Measurements from ENCODE around the gene AP1G2.

AP1G2 gene

DNA sequence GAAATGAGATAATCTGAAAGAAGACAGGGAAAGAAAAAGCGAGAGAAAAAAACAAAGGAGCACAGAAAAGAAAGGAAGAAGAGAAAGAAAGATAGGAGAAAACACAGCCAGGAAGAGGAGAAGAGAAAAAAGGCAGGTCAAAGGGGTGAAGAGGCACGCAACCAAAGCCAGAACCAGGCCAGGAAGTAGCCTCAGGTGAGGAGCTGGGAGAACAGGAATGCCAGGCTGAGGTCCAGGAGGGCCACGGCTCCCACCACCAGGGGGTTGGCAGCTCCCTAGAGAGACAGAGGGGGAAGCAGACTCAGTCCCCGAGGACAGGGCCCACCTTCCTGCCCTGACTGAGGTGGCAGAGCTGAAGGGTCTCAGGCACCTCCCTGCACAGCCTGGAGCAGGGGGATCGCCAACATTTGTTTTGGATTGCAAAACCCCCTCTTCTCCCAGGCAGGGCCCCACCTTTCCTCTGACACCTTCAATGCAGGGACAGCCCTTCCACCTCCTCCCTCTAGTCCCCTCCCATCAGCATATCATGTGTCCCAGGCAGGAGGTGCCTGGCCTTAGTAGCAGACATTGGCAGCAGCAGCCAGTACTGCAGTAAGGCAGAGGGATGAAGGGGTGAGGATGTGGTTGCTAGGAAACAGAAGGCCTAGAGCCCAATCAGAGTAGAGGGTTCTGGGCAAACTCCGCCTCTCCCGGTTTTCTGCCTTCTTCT is 2.0 kb upstream of the AP1G2 start:
- no peak for DNase-seq

GRCh38 chr14:23568600-23569331 is 1.2 kb upstream of the AP1G2 start:
- no peak for DNase-seq

DNA sequence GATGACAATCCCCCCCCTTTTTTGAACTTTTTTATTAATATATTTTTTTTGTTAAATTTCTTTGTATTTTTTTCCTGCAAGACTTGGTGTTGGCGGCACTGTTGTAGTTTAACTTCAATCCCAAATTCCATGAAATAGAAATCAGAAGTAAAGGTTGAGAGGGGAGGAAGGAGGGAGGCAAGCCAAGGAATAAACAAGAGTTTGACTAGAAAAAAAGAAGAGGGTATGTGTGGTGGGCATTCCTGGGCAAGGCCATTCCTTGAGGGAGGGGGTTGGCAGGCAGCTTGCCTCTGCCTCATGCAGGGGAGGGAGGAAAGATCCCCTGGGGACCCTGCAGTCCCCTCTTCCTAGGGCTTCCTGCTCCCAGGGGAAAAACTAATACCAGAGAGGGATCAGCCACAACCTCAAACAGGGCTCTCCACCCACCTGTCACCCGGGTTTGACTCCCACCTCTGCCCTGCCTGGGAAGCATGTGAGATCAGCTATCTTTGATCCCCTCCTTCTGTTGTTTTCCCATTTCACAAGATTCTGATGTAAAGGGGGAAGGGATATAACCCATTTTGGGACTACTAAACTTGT is 519 bp upstream of the AP1G2 start:
- no peak for DNase-seq

DNA sequence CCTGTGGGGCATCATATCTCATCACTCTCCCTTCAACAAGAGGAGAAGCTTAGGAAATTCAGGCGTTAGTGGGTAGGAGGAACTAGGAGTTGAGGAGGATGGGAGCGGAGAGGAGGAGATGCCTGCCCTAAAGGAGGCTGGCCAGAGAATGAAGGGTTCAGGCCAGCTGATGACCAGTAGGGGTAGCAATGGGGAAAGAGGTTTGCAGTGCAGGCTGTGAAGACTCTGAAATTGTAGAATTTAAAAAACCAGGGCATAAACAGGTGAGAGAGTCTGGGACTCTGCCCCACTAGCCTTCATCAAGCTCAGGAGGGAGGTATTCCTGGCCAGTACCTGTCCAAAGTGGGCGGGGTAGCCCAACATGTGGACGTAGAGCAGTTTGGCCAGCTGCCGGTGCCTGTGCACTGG is 809 bp downstream of the AP1G2 start:
- no peak for DNase-seq

- no peak for DNase-seq
These were observed 1.3 kb downstream of the AP1G2 start for GRCh38 chr14:23566112-23566777.

- DNase-seq: no peak
These were observed 2.0 kb downstream of the AP1G2 start for GRCh38 chr14:23565626-23566025.

- DNase-seq: no peak
These were observed 2.7 kb downstream of the AP1G2 start for GRCh38 chr14:23564876-23565275.

DNA sequence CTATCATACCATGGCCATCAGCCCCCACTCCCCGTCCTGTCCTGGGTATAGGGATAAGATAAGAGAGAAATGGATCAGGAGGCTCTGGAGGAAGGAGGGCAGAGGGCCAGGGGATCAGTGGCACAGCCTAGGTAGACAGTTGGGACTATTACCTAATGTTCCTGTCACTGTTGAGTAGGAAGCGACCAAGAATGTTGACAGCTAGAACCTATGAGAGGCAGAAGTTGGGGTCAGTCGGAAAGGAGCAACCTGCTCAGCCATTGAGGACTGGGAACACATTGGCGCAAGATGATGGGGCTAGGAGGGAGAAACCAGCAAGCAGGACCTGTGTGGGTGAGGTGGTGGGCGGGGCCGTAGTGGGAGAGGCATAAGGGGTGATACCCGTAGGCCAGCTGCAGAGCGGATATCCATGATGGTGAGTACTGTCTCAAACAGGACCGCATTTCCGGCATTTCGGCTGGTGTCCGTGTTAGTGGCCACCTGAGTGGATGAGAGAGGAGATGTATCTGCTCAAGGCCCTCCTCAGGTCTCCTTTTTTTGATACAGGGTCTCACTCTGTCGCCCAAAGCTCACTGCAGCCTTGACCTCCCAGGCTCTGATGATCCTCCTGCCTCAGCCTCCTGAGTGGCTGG is 3.3 kb downstream of the AP1G2 start:
- DNase-seq: no peak

DNA sequence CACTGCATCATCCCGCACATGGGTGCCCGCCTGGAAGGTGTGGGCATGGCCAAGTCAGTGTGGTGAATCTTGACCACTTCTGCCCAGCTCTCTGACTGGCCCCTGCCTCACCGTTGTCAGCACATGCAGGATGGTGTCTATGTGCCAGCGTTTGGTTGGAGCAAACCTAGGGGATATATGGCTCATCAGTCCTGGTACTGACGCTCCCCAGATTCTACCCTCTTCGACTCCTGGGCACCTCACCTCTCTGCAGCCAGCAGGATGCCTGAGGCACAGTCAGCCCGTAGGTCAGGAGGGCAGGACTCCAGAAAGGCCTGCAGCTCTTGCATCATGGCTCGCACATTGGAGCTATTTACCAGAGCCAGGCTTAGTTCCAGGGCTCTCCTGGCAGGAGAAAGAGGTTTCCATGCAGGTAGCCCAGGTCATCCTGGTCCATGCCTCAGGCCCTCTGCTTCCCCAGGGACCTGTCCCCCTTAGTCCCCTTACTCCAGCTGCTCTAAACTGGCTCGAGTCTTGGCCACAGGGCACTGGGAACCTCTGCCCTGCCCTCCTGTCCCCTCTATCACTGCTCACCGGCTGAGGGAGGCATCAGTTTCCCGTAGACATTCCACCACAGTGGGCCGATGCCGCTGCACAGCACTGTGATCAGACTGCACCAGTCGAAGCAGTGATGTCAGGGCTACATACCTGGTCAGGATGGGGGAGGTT is 4.0 kb downstream of the AP1G2 start:
- DNase-seq: no peak

- peak; percentile 53 for DNase-seq
These were observed 4.6 kb downstream of the AP1G2 start for GRCh38 chr14:23562822-23563472.

DNA sequence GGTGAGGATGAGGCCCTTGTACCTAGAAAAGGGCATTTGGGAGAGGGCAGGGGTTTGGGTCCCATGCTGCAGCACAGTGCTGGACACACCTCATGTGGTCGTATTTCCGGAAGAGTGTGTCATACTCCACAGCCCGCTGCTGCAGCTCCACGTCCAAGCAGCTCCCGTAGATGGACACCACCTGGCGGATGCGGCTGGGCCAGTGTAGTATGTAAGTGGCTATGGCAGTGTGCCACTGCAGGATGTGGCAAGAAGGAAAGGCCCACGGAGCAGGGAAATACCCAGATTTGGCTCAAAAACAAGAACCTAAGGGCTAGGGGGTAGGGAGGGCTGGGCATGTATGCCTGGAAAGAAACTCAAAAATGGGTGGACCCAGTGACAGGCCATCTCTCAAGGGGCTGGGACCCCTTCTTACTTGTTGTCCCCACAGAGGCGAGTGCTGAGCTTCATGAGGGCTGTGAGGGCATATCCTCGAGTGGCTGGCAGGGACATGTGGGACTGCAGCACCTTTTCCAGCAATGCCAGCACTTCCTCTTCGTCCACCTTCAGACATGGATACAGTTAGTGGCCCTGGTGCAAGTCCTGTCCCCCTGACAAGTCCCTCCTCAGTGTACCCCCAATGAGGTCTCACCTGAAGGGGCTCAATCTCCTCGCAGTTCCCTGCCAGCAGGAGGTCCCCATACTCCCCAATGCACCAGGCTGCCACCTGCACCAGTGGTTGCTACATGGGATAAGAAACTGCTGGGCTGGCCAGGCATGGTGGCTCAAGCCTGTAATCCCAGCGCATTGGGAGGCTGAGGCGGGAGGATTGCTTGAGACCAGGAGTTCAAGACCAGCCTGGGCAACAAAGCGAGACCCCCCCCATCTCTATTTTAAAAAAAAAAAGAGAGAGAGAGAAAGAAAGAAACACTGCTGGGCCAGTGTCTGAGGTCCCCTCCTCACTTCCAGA is 5.4 kb downstream of the AP1G2 start:
- DNase-seq: no peak

DNA sequence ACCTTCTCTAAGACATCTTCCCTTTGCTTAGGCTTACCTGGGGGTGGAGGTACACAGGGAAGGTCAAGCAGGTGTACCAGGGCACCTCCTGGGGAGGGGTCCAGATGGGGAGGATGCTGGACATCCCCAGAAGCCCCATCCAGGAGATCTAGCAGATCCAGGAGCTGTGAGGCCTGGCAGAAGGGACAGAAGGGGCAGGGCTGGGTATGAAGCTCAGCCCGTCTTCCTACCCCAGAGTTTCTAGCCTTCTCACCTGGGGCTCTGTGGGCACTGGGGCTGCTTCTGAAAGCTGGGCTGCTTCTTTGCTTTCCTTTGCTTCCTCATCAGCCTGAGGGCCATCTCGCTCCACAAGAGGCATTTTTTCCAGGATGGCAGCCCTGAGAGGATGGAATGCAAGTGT is 6.3 kb downstream of the AP1G2 start:
- DNase-seq: no peak

GRCh38 chr14:23559926-23560520 is 7.6 kb downstream of the AP1G2 start:
- no peak for DNase-seq

DNA sequence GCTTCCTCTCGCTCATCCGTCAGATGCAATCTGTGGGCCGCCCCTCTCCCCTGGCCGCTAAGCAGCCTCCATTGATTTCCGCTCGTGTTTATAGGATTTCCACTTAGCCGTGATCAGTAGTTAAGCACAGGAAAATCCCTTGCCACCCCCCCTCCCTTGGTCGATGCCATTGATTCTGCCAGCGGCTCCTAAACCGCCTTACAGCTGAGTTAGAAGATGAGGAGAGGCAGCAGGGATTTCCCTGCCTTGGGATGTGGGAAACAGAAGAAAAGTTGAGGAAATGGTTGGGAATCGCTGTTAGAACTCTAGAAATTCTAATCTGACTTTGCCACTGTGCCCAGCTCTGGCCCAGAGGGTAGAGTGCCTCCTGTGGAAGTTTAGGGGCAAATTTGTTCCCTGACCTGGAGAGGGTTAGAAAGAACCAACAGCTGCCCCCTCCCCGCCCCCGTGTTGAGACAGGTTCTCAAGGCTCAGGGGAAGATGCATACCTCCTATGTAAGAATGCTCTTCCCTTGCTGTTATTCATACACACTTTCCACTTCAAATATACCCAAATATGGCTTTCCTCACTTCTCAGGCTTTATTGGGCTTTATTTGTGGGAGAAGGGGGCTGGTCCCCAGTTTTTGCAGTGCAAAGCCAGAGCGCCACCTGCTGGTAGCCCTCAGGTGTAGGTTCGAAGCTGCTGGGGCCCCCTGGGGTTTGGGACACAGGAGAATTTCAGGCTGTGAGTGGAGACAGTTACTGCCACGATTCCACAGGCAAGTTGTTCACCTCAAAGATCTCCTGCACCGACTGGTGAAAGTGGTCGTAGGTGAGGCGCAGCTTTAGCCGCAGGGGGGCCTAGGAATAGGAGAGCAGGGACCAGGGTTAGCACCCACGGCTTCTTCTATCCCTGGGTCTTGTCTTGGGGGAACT is 8.3 kb downstream of the AP1G2 start:
- peak; percentile 63 for DNase-seq

- no peak for DNase-seq
These were observed 9.1 kb downstream of the AP1G2 start for GRCh38 chr14:23558346-23559009.

- no peak for DNase-seq
These were observed 9.6 kb downstream of the AP1G2 start for GRCh38 chr14:23557946-23558345.

- DNase-seq: no peak
These were observed 10.1 kb downstream of the AP1G2 start for GRCh38 chr14:23557521-23557920.

GRCh38 chr14:23556700-23557440 is 10.7 kb downstream of the AP1G2 start:
- no peak for DNase-seq

Measured in effector CD4-positive, alpha-beta T cell (primary cell).